HG03354 (cell line): ENCODE data around the gene METTL9.
"Not testable (repeated sequence)": the region's sequence is repeated elsewhere in the genome, so short reads cannot be mapped to it uniquely, and the experiment has no call there.

Source experiments
- ATAC-seq: cut with Tn5 transposase; IDR thresholded peaks from one replicate; pipeline ENCODE4 v1.9.1; 2021; ENCODE audit warnings: mild to moderate bottlenecking; ENCODE audit not compliant: unreplicated experiment, poor library complexity, severe bottlenecking

The METTL9 gene

DNA sequence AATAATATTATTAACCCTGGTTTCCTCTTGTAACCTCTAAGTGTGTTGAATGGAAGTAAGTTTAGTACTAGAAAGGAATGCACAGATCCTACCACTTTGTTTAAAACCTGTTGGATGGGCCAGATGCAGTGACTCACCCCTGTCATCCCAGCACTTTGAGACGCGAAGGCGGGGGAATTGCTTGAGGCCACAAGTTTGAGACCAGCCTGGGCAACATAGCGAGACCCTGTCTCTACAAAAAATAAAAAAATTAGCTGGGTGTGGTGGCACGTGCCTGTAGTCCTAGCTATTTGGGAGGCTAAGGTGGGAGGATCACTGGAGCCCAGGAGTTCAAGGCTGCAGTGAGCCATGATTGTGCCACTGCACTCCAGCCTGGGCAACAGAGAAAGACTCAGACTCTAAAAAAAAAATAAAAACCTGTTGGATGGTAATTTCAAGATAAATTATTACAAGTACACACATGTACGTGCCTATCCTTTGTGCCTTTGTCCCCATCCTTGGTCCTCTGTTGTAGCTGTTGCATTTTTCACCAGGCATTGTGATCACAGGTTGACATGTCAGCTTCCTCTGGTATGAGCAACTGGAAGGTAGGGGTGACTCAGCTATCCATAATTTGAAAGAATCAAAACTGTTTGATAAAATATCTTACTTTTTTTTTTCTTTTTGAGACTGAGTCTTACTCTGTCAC, 30.7 kb upstream of the METTL9 start:
- no peak for ATAC-seq

DNA sequence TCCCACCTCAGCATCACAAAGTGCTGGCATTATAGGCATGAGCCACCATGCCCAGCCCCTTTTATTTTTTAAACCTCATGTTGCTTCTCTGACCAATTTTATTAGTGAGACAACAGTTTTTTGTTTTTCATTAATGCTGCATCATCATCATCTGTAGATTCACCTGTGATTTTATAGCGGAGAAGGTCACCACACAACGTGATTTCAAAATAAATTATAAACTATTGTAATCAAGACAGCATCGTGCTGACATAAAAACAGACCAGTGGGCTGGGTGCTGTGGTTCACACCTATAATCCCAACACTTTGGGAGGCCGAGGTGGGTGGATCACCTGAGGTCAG, 28.7 kb upstream of the METTL9 start:
- ATAC-seq: no peak

DNA sequence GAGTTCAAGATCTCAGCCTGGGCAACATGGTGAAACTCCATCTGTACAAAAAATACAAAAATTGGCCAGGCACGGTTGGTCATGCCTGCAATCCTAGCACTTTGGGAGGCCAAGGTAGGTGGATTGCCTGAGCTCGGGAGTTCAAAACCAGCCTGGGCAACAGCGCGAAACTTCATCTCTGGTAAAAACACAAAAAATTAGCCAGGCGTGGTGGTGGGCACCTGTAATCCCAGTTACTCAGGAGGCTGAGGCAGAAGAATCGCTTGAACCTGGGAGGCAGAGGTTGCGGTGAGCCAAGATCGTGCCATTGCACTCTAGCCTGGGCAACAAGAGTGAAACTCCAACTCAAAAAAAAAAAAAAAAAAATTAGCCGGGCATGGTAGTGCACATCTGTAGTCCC, 25.9 kb upstream of the METTL9 start:
- not testable (repeated sequence) for ATAC-seq

DNA sequence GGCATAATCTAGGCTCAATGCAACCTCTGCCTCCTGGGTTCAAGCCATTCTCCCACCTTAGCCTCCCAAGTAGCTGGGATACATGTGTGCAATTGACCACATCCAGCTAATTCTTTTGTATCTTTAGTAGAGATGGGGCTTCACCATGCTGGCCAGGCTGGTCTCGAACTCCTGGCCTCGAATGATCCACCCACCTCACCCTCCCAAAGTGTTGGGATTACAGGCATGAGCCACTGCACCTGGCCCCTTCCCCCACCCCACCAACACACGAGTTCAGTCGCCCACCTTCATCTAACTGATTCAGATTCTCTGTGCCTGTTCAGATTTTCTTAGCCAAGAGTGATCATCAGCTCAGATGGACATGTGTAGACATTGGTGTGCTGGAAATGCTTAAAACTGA, 25.0 kb upstream of the METTL9 start:
- ATAC-seq: no peak

DNA sequence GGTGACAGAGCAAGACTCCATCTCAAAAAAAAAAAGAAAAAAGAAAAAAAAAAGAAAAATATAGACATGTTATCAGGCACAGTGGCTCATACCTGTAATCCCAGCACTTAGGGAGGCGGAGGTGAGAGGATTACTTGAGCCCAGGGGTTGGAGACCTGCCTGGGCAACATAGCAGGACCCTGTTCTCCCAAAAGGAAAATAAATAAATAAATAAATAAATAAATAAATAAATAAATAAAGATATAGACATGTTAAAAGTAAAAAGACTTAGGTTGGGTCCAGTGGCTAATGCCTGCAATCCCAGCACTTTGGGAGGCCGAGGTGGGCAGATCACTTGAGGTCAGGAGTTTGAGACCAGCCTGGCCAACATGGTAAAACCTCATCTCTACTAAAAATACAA, 23.1 kb upstream of the METTL9 start:
- ATAC-seq: not testable (repeated sequence)

DNA sequence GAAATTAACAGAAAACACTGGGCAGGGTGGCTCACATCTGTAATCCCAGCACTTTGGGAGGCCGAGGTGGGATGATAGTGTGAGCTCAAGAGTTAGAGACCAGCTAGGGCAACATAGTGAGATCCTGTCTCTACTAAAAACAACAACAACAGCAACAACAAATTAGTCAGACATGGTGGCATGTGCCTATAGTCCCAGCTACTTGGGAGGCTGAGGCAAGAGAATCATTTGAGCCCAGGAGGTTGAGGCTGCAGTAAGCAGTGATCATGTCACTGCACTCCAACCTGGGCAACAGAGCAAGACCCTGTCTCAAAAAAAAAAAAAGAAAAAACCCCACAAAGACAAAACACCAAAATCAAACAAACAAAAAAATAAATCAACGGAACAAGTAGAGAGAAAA, 21.9 kb upstream of the METTL9 start:
- not testable (repeated sequence) for ATAC-seq

DNA sequence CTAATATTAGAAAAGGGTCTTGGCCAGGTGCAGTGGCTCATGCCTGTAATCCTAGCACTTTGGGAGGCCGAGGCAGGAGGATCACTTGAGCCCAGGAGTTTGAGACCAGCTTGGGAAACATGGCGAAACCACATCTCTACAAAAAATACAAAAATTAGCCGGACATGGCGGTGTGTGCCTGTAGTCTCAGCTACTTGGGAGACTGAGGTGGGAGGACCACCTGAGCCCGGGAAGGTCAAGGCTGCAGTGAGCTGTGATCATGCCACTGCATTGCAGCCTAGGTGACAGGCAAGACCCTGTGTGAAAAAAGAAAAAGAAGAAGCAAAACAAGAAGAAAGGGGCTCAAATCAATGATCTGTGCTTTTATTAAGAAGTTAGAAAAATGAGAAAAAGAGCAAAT, 21.1 kb upstream of the METTL9 start:
- ATAC-seq: not testable (repeated sequence)

DNA sequence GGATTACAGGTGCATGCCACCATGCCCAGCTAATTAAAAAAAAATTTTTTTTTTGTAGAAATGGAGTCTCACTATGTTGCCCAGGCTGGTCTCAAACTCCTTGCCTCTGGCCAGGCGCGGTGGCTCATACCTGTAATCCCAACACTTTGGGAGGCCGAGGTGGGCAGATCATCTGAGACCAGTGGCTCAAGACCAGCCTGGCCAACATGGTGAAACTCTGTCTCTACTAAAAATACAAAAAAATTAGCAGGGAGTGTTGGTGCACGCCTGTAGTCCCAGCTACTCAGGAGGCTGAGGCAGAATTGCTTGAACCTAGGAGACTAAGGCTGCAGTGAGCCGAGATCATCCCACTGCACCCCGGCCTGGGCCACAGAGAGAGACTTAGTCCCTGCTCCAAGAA, 19.2 kb upstream of the METTL9 start:
- ATAC-seq: not testable (repeated sequence)

DNA sequence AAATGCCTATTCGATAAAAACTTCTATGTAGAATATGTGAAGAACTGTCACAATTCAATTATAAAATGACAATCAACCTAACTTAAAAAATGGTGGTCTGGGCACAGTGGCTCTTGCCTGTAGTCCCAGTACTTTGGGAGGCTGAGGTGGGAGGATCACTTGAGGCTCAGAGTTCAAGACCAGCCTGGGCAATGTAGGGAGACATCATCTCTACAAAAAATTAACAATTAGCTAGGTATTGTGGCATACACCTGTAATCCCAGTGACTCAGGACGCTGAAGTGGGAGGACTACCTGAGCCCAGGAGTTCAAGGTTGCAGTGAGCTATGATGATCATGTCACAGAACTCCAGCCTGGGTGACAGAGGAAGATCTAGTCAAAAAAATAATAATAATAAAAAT, 18.6 kb upstream of the METTL9 start:
- ATAC-seq: no peak

DNA sequence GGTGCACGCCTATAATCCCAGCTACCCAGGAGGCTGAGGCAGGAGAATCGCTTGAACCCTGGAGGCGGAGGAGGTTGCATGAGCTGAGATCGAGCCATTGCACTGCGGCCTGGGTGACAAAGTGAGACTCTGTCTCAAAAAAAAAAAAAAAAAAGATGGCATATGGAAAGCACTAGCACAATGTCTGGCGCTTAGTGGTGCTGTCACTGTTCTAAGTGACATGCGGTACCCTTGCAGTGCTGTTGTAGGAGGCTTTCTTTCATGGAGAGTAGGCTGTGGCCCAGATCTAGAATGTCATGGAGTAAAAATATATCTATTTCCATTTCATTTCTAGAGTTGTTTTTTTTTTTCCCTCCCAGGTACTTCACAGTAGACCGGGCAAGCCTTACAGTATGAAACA, 14.6 kb upstream of the METTL9 start:
- ATAC-seq: no peak

DNA sequence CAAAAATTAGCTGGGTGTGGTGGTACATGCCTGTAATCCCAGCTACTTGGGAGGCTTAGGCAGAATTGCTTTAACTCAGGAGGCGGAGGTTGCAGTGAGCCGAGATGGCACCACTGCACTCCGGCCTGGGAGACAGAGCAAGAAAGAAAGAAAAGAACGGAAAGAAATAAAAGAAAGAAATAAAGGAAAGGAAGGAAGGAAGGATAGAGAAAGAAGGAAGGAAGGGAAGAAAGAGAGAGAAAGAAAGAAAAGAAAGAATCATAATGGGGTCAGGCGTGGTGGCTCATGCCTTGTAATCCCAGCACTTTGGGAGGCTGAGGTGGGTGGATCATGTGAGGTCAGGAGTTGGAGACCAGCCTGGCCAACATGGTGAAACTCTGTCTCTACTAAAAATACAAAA, 10.8 kb upstream of the METTL9 start:
- not testable (repeated sequence) for ATAC-seq

DNA sequence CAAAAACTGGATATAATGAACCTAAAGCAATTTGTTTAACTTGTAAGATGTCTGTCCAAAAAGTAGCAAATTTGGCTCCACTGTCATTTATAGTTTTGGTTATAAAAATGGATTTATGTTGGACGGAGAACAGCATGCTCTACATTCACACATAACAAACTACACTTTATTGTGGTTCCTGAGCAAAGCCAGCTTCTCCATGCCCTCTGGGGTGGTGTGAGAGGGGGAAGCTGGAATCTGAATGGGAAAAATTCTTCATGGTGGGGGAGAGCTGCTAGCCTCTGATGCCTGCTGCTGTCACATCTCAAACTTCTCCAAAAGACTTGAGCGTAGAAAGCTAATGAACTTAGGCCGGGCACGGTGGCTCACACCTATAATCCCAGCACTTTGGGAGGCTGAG, 9.8 kb upstream of the METTL9 start:
- no peak for ATAC-seq

DNA sequence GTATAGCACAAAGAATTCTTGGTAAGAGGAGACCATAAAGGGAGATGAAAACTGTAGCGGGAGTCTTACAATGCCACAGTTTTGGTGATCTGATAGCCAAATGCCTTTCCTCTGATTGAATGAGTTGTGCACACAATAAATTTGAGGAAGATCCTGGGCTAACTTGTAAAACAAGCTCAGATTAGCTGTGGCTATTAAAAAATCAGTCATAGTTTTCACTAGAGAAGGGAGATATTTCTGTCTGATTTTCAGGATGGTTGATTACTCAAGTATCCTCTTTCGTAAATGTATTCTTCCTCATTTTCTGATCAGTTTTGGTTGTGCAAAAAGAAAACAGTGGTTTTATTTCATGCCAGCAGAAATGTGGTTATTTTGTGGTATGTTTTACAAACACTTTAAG, 9.1 kb upstream of the METTL9 start:
- ATAC-seq: no peak

DNA sequence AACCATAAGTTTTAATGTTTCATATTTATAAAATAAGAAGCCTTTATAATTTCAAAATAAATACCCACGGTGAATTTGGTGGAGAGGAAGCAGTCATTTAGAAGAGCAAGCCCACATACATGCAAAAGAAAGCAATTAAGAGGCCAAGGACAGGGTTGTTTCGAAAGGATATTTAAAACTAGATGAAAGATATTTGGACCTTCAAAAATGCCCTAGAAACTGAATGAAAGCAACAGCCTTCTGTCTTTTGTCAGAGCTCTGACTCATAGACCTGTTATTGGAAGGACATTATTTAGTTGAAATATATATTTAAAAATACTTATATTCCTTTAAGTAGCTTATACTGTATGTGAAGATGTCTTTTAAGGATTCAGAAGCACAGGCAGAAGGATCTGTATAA, 8.6 kb upstream of the METTL9 start:
- ATAC-seq: no peak

DNA sequence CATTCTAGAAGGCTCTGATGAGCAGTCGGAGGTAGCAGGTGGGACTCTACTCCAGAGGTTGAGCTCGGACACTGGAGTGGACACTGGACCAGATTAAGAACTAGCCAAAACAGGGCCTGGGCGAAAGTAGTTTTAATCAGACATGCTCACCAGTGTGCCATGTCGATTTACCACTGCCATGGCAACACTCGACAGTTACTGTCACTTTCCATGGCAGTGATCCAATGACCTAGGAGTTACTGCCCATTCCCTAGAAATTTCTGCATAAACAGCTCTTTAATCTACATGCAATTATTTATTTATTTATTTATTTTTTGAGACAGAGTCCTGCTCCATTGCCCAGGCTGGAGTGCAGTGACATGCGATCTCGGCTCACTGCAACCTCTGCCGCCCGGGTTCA, 7.2 kb upstream of the METTL9 start:
- no peak for ATAC-seq

DNA sequence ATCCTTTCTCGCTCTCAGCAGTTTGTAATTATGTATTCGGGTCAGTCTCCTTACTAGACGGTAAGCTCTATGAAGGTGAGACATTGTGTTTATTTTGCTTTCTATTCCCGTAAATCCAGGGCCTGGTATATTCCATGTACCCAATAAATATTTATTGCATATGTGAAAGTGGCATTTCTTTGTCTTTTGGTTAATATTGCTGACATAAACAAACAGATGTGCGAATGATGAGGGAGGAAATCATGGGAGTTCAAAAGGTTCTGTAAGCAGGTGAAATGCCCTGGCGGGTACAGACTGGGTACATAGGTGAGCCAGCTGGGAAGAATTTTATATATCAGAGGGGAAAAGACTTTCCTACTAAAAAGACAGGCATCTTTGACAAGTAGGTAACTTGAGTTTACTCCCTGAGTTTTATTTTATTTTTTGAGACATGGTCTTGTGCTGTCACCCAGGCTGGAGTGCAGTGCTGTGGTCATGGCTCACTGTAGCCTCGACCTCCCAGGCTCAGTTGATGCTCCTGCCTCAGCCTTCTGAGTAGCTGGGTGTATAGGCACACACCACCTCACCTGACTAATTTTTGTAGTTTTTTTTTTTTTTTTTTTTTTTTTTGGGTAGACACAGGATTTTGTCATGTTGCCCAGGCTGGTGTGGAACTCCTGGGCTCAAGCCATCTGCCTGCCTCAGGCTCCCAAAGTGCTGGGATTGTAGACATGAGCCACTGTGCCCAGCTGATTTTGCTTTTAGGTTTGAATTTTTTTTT, 5.7 kb upstream of the METTL9 start:
- no peak for ATAC-seq

DNA sequence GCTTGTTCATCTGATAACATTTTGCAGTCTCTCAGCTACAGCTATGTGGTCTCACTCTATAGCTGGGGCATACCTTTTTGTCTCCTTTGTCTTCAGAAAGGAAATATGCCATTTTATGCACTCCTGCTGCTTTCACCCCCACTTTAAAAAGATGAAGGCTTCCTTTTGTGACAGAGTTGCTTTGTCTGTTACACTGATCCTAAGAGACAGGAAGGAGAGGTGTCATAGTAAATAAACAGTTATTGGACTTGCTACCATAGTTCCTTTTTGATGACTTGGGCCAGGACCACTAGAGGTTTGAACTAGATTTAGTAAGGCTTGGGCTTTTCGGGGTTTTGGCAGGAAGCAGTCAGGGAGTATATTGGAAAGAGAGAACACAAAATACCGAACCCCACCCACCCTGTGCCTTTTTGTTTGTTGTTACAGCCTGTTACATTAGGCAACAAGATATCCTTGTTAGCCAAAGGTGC, 1.8 kb upstream of the METTL9 start:
- ATAC-seq: no peak

DNA sequence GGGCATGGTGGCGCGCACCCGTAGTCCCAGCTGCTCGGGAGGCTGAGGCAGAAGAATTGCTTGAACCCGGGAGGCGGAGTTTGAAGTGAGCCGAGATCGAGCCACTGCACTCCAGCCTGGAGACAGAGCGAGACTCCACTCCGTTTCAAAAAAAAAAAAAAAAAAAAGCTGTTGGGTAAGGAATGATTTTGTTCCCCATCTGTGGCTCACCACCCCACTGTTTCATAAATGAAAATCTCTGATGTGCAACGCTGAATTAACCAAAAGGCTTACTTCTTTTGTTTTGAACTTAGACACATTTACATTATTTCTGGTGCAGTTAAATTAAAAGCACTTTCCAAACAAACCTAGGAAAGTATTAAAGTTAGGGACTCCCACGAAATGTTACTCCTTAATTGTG, 1.2 kb upstream of the METTL9 start:
- no peak for ATAC-seq

DNA sequence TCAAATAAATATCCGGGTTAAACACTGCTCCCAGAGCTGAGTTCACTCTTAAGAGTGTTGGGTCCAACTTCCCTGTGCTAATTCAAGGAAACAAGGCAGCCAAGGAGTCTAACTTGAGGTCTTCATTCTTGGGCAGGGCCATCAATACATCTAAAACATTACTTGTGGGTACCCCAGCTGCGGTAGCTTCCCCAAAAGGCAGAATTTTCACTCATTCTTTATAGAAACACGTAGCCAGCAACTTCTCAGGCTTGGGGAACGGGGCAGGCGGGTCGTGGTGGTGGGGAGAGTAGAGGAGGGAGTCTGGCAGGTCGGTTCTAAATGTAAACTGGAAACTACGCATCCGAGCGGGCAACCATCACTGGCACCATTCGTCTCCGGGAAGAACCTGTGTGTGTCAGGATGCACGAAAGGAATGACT, 666 bp upstream of the METTL9 start:
- no peak for ATAC-seq

DNA sequence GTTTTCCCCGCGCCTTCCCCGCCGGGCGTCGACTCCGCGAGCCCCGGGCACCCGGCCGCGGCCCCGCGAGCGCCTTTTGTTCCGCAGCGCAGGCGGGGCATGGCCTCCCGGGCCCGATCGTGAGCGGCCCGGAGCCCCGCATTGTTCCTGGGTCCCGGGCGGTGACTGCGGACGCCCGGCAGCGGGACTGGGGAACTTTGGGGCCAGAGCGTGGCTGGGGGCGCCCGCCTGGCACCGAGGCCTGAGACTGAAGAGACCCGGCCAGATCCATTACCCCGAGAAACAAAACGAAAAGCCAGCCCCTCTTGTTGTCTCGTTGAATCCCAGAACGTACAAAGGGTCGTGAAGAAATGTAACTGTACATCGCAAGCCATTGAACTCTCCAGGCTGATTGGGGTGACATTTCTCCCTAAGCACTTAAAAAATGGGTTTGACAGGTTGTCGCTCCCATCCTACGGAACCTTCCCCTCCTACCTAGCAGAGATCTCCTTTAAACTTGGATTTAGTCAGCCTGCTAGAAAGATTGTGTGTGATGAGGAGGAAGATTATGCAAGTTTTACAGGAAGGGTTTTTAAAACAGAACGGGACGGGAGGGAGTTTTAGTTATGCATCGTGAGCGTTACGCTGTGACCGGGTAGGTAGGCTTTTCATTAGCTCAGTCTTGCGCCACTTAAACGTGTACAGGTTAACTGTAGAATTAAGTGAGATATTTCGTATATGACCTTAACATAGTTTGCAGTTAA, 825 bp downstream of the METTL9 start:
- peak; percentile 29 for ATAC-seq

DNA sequence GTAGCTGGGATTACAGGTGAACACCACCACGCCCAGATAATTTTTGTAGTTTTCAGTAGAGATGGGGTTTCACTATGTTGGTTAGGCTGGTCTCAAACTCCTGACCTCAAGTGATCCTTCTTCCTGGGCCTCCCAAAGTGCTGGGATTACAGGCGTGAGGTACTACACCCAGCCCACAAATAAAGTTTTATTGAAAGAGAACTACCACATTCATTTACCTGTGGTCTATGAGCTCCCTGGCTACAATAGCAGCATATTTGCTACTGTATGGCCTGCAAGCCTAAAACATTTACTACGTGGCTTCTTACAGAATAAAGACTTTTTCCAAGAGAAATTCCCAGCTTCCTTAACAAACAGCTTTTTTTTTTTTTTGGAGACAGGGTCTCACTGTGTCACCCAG, 3.4 kb downstream of the METTL9 start:
- ATAC-seq: no peak
